ENCODE data around the gene ALDH1A2.

DNA sequence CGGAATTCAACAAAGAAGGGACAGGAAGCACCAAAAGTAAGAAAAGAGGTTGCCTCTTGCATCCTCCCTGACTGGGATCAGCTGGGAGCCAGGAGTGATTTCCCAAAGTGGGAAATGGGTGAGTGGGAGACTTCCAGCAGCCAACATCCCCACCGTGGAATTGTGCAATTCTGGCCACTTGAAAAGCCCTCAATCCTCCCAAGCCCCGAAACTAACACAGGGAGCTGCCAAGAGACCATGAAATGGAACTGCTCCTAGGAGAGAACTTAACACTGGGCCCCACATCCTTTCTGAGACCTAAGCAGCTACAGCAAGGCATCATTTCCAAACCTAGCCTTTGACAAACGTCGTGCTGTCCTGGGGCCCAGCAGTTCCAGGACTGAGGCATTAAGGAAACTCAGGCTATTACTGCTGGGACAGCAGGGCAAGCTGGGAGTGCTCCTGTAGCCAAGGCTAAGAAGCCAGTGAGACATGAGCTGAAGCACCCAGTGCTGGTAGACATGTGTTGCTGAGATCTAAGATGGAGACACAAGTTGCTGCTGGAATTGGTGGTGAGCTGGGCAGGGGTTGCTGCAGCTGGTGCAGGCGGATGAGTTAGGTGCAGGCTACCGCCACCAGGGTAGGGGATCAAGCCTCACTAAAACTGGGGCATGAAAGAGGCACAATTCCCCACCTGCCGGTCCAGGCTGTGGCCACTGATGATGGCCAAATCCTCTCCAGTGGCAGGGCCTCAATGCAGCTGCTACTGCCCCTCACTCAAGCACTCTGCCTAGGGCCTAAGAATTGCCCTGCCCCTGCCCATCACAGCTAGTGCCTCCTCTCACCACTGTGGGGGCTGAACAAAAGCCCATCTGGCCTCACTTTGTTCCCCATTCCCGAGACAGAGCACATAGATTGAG, 43.9 kb downstream of the ALDH1A2 start:
- no peak for TF ChIP-seq POLR2AphosphoS5 (IDR thresholded peaks at IDR 0.05; ENCODE audit: low read depth, low read length)
- TF ChIP-seq POLR2A (IDR thresholded peaks at IDR 0.05; ENCODE audit: low read depth, low read length), result no peak
- TF ChIP-seq TAF1 (IDR thresholded peaks at IDR 0.05; ENCODE audit: low read depth, low read length), result no peak
- no peak for TF ChIP-seq SPI1 (IDR thresholded peaks at IDR 0.05; ENCODE audit: low read depth, low read length)
- no peak for TF ChIP-seq PAX5 (IDR thresholded peaks at IDR 0.05; ENCODE audit: insufficient read depth, low read length, severe bottlenecking)

All from GM12891 (cell line).